GM10266 (cell line): ENCODE measurements around the gene MPZL3.

Source experiments
- DNase-seq: peaks from one replicate; pipeline ENCODE4 v3.0.0; 2012; ENCODE audit errors: extremely low spot score
- CTCF ChIP-seq: IDR thresholded peaks from 2 replicates; pipeline ENCODE4 v1.5.1; 2012; ENCODE audit warnings: mild to moderate bottlenecking, low read depth; ENCODE audit not compliant: control insufficient read depth, insufficient read depth; ENCODE audit errors: missing control alignments

The MPZL3 gene

GRCh38 chr11:118289401-118289800, 37.2 kb upstream of the MPZL3 start:
- no peak for DNase-seq
- TF ChIP-seq CTCF = no peak

- no peak for TF ChIP-seq CTCF
- no peak for DNase-seq
These were observed 34.8 kb upstream of the MPZL3 start for GRCh38 chr11:118287006-118287405.

GRCh38 chr11:118286545-118286944, 34.4 kb upstream of the MPZL3 start:
- no peak for TF ChIP-seq CTCF
- DNase-seq = no peak

GRCh38 chr11:118283756-118284350, 31.7 kb upstream of the MPZL3 start:
- no peak for DNase-seq
- no peak for TF ChIP-seq CTCF

- DNase-seq = no peak
- no peak for TF ChIP-seq CTCF
These were observed 31.0 kb upstream of the MPZL3 start for GRCh38 chr11:118283037-118283636.

- no peak for DNase-seq
- no peak for TF ChIP-seq CTCF
These were observed 30.4 kb upstream of the MPZL3 start for GRCh38 chr11:118282606-118283005.

- peak; percentile 13 for DNase-seq
These were observed 29.1 kb upstream of the MPZL3 start for GRCh38 chr11:118281284-118281683.

More at GRCh38 chr11:118281284-118281683, 29.1 kb upstream of the MPZL3 start:
- TF ChIP-seq CTCF = no peak
